ENCODE results near the gene SLC41A3.
"Not testable (repeated sequence)": the region's sequence is repeated elsewhere in the genome, so short reads cannot be mapped to it uniquely, and the experiment has no call there.

The SLC41A3 gene

DNA sequence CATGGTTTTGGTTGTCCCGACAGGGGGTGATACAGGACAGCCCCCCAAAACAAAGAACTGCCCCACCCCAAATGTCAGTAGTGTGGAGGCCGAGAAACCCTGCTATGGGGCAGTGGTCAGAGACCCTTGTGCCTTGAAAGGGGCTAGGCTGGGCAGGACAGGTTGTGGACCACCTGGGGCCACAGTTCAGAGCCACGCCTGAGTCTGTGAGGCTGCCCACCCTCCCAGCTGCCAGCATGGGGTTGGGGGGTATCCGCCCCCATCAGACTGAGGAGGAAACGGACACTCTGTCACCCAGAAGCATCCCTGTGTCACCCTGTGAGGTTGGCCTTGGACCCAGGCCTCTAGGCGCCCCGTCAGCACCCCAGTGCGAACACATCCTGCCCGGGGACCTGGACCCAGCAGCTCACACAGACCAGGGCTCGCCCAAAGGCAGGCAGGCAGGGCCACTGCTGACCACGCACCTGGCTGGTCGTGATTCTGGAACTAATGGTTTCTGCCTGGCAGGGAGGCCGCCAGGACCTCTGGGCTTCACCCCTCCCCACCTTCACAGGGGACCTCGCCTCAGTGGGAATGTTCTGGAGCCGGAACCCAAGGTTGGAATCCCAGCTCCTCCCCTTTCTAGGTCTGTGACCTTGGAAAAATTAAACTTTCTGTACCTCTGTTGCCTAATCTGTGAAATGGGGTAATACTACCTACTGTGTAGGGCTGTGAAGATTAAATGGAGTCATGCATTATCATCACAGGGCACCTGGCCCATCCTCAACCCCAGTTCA lies 1.4 kb downstream of the SLC41A3 start:
- DNase-seq, result no peak

DNA sequence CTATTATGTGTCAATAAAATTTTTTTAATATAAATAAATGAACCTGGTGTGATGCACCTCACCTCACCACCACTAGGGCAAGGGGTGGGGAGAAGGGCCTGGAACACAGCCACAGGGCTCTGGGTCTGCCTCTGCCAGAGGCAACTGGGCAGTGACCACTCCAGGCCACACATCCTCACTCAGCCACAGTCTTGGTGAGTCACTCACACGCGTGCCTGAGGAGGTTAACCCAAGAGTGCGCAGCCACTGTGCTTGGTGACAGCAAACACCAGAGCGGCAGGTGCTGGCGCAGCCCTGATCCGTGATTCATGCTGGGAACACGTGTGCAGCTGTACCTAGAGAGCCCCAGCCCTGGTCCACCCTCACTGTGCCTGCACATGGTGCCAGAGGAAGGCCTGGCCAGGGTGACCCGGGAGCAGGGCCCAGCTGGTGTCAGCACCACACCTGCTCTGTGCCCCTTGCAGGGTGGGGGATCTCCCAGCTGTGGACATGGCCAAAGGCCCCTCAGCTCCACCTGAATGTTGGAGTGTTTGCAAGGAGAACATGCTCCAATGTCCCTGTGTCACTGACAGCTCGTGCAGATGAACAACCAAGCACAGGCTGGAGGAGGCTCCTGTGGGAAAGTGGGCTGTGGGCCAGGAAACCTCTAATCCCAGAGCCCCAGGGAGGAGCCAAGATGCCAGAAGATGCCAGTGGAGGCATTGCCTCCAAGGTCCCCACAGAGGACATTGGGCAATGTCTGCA lies 2.1 kb downstream of the SLC41A3 start:
- peak in 1 of 14 donors; percentile 61 for DNase-seq

DNA sequence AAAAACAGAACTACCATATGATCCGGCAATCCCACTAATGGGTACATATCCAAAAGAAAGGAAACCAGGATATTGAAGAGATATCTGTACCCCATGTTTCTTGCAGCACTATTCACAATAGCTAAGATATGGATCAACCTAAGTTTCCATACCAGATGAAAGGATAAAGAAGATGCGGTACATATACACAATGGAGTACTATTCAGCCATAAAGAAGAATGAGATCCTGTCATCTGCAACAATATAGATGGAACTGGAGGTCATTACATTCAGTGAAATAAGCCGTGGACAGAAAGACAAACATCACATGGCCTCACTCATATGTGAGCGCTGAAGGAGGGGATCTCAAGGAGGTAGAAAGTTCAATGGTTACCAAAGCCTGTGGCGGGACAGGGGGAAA lies 3.0 kb downstream of the SLC41A3 start:
- DNase-seq, result no peak

DNA sequence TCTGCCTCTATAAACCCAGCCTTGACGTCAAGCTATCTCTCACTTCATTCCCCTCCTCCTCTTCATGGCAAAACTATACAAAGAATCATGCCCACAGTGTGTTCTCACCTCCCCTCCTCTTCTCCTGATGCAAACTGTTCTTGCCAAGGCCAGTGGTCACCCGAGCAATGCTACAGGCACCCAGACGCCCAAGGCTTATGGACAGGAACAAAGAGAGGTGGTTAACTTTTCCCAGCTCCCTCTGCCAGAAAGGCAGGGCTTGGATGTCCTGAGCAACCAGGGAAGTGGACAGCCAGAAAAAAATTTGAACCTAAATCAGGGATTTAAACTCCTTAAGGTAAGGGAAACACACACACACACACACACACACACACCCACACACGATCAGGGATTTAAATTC lies 5.1 kb downstream of the SLC41A3 start:
- no peak for DNase-seq

DNA sequence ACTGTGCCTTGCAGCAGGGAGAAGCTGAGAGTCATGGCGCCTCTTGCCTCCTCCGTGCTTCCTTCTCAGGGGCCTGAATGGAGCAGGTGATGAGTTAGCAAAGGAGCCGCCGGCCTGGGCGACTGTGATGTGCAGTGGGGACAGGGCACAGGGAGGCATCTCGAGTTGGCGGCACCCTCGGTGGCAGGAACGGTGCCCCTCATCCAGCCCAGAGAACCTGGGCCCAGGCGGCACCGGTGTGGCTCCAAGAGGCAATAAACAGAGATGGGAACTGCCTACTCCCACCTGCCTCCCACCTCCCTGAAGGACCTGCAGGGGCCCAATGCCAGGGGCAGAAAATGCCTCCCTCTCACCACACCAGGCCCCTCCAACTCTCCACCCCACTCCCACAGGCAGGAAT lies 6.2 kb downstream of the SLC41A3 start:
- no peak for DNase-seq

DNA sequence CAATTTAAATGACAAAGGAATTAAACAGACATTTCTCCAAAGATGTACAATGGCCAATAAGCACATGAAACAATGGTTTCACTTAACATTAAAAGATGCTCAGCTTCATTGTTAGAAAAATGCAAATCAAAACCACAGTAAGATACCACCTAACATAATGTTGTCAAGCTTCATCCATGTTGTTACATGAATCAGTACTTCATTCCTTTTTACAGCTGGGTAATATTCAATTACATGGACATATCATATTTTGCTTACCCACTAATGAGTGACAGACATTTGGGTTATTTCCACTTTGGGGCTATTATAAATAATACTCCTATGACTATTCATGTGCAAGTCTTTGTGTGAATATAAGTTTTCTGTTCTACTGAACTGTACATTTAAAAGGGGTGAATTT lies 7.8 kb downstream of the SLC41A3 start:
- no peak for DNase-seq

DNA sequence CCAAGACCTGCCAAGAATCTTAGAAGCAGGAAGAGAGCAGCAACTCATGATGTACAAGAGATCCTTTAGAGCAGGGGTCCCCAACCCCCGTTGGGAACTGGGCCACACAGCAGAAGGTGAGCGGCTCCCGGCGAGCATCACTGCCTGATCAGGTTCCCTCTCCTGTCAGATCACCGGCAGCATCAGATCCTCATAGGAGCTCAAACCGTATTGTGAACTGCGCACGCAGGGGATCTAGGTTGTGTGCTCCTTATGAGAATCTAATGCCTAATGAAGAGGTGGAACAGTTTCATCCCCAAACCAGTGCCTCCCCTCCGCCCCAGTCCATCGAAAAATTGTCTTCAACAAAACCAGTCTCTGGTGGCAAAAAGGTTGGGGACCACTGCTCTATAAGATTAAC lies 13.8 kb downstream of the SLC41A3 start:
- no peak for DNase-seq

DNA sequence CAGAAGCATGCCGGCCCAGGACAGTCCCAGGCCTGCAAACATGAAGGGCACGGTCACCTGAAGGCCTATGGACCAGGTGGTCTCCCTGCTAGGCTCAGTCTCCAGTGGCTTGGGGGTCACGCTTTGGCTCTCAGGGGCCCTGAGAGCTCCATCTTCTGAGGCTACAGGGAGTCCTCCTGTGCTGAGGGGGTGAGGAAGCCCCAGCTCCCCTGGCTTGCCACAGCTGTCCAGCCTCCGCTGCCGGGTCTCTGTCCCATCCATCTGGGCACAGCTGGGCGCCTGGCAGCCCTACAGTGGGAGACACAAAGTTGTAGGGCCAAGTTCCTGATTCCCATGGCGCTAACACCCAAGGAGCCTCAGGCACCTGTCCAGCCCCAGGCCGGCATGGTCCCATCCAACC lies 16.0 kb downstream of the SLC41A3 start:
- DNase-seq, result no peak

DNA sequence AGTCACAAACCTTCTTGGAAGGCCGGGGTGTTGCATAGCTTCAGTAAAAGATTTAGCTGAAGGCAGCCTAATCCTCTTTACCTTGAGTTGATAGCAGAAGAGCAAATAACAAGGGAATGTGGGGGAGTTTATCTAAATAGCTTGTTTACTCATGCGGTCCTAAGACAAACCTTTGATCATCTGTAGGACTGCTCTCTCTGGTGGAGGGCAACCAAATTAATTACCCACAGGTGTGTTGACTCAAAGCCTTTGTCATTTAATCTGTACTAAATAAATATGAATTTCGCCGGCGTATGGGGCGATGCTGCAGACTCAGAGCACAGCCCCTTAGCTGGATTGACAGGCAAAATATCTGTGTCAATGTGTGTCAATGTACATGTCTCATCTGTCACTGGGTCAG lies 17.2 kb downstream of the SLC41A3 start:
- DNase-seq, result not testable (repeated sequence)

DNA sequence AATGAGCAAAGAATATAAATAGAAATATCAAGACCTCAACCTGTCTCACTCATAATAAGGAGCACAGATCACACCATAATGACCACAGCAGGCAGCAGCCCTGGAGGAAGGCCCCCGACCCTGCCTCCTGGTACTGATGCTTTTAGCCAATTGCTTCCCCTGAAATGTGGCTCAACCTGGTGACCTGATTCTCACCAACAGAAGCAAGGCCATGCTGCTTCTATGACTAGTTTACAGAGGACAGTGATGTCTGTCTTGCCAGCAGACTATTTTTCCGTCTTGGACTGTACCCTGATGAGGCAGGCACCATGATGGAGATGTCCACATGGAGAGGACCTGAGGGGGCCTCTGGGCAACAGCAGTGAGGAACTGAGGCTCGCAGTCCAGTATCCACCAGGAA lies 18.0 kb downstream of the SLC41A3 start:
- DNase-seq, result no peak

DNA sequence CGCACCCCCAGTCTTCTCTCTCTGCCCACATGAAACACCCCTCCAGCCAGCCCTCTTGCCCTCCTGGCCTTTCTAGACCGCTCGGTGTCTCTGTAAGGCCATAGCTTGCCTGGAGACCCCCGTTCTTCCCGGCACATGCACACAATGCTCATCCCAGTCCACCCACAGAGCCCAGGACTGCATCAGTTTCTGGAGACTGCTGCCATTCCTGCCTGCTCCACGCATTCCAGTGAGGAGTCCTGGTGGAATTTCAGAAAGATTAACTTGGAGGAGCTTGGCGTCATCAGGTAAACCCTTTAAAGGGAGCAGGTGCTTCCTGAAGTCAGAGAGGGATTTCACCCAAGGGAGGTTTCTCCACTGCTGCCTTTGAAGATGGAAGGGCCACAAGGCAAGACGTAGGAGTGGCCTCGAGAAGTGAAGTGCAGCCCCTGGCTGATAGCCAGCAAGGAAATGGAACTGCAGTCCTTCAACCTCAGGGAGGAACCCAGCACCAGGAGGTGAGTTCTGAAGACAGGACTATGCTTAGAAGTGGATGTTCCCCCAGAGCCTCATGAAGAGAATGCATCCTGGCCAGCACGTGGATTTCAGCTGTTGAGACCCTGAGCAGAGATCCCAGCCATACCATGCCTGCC lies 19.2 kb downstream of the SLC41A3 start:
- DNase-seq, result peak in 1 of 14 donors; percentile 15

DNA sequence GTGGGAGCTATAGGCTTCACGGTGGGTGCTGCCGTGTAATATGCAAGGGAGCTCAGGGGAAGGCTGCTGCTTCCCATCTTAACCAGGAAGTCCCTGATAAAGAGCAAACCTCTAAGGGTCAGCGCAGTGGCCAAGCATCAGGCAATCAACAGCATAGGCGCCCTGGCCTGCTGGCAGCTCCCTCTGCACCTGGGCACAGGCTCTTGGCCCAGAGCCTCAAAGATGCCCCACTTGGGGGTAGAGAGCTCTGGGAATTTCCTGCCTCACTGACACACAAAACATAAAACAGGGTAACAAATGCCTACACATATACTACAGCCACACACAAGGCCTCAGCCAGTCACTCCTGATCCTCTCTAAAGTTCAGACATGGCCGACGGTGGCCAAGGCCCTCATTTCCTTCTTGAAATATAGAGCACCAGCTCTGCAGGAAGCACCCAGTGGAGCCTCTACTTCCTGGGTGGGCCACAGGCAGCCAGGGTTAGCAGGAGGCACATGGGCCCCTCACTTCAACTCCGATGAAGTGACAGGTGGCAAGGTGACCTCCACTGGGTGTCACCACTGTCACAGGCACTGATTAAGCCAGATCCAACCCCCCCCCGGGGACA lies 20.5 kb downstream of the SLC41A3 start:
- no peak for DNase-seq

DNA sequence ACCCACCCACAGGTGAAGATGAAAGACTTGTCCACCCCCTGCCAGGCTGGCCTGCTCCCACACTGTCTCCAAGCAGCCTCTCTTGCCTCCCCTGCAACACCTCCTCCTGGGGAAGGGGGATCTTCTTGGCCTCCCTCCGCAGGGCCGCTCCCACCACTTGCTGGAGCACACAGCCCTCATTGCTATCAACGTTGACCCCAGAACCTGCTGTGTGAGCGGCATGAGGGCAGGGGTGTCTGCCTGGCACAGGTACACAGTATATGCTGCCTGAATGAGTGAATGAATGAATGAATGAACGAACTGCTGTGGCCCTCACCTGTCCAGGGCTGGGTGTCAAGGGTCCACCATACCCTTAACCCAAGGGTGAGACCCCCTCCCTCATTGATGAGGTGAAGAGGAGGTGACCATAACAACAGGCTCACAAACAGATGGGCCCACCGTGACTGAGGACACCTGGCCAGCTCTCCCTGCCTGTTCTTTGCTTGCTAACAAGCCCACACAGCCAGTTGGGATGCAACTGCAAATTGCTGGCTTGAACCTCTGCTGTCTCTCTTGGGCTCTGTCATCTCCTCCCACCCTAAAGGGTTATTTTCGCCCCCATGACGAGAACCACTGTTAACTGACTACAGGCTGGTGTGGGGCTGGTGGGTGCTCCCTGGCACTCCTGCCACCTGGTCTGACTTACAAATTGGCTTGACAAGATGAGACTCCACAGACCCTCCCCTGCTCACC lies 22.5 kb downstream of the SLC41A3 start:
- no peak for DNase-seq

DNA sequence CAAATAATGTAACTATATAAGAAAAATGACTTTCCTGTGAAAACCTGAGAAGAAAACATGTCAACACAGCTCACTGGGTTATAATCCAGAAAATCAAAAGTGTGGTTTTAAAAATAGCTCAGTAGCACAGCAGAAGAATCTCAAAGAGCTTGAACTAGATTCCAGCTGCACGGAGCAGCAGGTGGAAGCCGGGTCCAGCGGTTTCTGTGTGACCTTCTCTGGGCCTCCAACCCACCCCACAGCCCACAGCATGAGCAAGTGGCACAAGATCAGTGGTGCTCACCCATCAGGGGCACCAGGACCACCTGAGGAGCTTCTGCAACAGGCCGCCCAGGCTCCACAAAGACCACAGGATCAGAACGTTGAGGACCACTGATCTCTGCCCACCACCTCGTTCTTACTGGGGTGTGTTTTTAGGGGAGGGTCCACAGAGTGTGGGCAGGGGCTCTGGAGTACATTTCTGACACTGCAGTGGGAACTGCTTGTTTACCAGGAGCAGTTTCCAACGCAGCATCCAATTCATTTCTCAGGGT lies 23.2 kb downstream of the SLC41A3 start:
- DNase-seq, result no peak

DNA sequence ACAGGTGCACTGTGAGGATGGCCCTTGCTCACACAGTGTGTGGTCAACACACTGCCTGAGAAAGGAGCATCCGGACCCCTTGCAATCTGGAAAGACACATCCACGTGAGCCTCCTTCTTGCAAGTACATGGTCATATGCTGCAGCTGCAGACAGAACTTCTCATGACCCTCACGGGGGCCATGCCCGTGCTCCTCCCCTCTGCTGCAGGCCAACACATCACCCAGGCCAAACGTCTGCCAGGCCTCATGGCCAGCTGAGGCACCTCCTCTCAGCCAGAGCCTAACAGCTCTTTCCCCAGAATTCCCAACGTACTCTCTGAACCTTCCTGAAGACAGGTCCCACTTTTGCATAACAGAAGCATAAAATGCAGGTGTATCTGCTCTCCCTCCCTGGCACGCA lies 25.3 kb downstream of the SLC41A3 start:
- DNase-seq, result no peak

DNA sequence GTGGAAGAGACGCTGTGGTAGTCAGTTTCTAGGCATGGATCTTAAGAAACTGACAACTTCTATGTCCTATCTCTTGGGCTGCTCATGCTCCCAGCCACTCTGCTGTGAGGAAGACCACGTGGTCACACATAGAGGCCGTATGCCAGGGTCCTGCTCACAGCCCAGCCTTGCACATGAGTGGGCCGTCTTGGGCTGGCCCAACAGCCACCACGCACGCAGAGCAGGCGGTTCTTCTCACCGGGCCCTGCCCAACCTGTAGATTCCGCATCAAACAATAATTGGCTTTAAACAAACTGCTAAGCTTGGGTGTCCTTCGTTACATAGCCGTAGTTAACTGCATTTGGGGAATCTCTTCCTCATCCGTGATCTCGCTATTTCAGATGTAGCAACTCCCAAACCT lies 26.0 kb downstream of the SLC41A3 start:
- peak in 1 of 14 donors; percentile 30 for DNase-seq

DNA sequence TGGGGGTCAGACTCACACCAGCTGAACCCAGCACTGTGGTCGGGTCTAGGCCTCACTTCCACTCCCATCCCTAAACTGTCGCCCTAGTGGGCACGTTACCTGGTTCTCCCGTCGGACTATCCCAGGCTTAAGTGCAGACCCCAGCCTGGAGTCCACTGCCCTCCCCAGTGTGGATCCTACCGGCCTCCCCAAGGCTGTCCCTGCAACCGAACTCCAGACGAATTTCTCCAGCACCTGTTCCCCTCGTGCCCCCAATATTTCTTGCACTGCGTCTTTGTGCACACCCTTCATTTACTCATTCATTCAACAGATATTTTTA lies 26.5 kb downstream of the SLC41A3 start:
- no peak for DNase-seq

DNA sequence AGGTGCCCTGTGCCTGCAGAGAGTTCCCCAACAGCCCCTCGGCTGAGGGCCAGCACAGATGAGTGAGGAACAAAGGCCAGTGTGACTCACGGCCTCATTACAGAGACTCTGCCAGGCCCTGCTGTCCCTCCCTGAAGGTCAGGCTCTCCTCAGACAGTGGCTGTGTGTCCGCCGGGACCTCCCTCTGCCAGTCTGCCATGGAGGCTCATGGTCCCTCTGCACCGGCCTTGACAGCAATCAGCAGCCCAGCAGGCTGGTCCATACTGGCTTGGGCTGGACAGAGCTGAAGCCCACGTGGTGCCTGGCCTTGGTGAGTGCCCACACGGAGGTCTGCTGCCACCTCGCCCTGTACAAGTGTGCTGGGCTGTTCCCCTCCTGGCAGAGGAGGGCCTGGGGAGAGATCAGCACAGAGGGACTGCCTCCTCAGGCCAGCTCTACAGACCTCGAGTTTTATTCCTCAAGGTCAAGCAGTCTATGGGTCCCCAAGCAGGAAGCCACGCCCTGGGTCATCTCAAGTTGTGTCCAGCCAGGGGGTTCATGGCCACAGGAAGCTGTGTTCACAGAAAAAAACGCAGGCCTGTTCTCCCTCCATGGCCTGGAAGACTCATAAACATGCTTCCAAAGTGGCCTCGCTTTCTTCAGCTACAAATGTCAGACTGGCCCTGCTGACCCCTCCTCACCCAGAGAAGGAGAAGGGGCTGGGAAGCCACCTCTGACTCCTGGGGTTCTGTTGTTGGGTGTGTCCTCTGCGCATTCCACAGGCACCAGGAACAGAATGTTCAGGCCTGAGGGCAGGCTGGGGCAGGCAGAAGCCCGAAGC lies 27.0 kb downstream of the SLC41A3 start:
- peak in 7 of 14 donors; percentile 14 to 85 (median 46) for DNase-seq

DNA sequence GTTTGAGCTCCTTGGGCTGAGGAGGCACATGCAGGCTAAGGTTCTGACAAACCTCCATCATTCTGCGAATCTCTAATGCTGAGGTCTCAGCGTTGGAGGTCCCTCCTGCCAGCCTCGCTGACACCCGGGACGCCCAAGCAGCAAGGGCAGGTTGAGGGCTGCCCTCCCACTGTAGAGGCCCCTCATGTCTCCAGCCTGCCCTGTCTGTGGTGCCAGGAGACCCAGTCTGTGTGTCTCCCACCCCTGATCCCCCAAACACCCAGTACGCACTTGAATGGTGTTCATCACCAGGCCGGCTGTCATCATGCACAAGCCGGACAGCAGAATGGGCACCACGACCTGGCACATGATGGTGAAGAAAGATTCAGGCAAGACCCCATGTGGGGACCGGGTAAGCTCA lies 27.8 kb downstream of the SLC41A3 start:
- no peak for DNase-seq

DNA sequence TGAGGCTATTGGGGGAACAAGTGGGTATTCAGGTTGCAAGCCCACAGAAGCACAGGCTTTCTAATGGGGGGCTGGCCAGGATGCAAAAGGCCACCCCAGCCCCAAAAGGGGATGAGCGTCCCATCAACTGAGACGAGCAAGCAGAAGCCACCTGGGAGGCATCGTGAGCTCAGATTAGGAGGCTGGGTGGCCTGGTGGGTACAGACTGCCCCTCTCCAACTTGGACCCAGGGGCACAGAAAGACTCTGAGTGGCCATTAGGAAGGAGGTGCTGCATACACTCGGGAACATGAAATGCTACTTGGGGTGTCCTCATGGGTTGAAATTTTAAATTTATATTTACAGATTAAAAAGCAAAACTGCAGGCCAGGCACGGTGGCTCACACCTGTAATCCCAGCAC lies 29.1 kb downstream of the SLC41A3 start:
- DNase-seq, result no peak

DNA sequence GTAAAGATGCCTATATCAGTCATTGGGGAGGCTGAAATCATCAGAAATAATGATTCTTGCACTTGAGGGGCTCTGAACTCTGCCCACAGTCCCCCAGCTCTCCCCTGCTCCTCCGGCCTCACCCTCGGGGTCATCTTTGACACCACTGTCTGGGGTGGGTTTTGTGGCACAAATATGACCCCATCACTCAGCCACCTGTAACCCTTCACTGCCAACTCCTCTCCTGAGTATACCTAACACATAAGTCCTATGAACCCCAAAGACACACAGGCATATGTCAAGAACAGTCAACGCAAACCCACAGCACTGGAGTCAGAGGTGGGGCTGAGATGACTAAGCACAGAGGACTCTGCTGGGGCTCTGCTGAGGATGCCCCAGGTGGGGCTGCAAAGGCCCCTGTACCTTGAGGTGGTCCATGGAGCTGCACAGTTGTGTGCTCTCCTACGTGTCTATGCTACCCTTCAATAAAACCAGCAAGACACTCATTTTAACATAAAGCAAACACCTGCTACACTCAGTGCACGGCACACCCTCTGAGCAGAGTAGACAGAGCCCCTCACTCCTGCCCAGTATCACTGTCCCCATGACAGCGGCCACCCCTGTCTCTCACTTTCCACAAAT lies 29.9 kb downstream of the SLC41A3 start:
- DNase-seq, result no peak
